DMS53 treated with DMSO at 0.1 percent for 48 hours (cell line): Measurements from ENCODE around the gene NKX2-8.
A peak's percentile ranks its signal among the peaks of the same experiment; 100 is the strongest.

Experiments used
- DNase-seq: peaks from one replicate; lab custom pipeline; 2025; ENCODE audit not compliant: unreplicated experiment; lab: John Stamatoyannopoulos, UW

The NKX2-8 gene

GRCh38 chr14:36582011-36582873, at the start of gene NKX2-8:
TSS of gene NKX2-8 (minus strand) at chr14:36582614. CDS start at chr14:36582389, 225 bp downstream.
- peak; percentile 1 for DNase-seq

GRCh38 chr14:36627981-36628380, 45.6 kb upstream of the NKX2-8 start:
- DNase-seq: no peak

GRCh38 chr14:36626151-36626550, 43.7 kb upstream of the NKX2-8 start:
- no peak for DNase-seq

GRCh38 chr14:36625436-36625835, 43.0 kb upstream of the NKX2-8 start:
- no peak for DNase-seq

- no peak for DNase-seq
These were observed 42.6 kb upstream of the NKX2-8 start for GRCh38 chr14:36625014-36625413.

GRCh38 chr14:36619853-36620252, 37.4 kb upstream of the NKX2-8 start:
- DNase-seq: no peak

GRCh38 chr14:36619131-36619530, 36.7 kb upstream of the NKX2-8 start:
- DNase-seq: no peak

GRCh38 chr14:36618641-36619040, 36.2 kb upstream of the NKX2-8 start:
- DNase-seq: no peak

- no peak for DNase-seq
These were observed 35.4 kb upstream of the NKX2-8 start for GRCh38 chr14:36617824-36618223.

GRCh38 chr14:36605506-36605857, 23.1 kb upstream of the NKX2-8 start:
- DNase-seq: no peak

- DNase-seq: peak; percentile 64
These were observed 22.5 kb upstream of the NKX2-8 start for GRCh38 chr14:36604757-36605505.

GRCh38 chr14:36600431-36600830, 18.0 kb upstream of the NKX2-8 start:
- no peak for DNase-seq

GRCh38 chr14:36591482-36591881, 9.1 kb upstream of the NKX2-8 start:
- no peak for DNase-seq

- no peak for DNase-seq
These were observed 6.4 kb upstream of the NKX2-8 start for GRCh38 chr14:36588788-36589187.

- no peak for DNase-seq
These were observed 5.7 kb upstream of the NKX2-8 start for GRCh38 chr14:36588119-36588518.

GRCh38 chr14:36585100-36585499, 2.7 kb upstream of the NKX2-8 start:
- DNase-seq: peak; percentile 67

- DNase-seq: no peak
These were observed 1.7 kb upstream of the NKX2-8 start for GRCh38 chr14:36583893-36584811.

GRCh38 chr14:36583242-36583892, 953 bp upstream of the NKX2-8 start:
- no peak for DNase-seq

GRCh38 chr14:36582874-36583241, 444 bp upstream of the NKX2-8 start:
- no peak for DNase-seq
